ENCODE results near the gene NOS1. TPM values are rescaled to one million over a fixed set of nuclear protein-coding genes. Genes with fewer than 3 reads are reported as not detected.

The NOS1 gene
- total RNA-seq, 1 donor from 2014 or later, result 9.6 TPM

DNA sequence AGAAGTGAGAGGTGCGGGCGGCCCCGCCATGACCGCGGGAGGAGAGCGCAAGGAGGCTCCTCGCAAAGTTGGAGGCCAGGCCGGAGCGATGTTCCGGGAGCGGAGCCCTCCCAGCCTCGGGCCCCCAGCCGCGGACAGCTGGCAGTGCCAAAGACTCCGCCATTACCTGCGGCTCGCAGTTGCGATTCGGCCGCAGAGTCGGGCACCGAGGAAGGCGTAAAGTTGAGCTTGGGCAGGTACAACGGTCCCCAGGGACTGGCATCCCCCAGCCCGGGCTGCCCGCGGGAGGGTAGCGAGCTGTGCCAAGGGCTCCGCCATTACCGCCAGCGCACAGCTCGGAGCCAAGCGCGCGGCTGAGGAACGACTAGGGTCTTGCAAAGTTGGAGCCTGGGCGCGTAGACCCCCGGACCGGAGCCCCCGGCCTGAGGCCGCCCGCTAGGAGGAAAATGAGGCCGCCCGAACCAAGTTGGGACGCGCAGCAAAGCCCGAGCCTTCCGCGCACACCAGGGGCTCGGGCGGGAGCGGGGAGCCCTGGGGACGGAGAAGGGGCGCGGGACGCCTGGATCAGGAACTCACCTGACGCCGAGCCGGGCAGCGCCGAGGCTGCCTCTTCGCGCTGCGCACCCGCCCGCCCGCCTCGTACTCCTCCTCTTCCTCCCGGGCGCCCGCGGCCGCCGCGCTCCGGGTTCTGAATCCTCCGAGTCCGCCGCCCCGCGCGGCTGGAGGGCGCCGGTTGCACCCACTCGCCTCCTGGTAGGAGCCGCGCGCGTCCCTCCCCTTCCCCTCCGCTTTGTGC is 677 bp downstream of the NOS1 start:
- Histone ChIP-seq H3K36me3 (no peaks in the 10 kb centered on the region), H3K27me3 (no peaks in the 10 kb centered on the region), H3K9me3 (no peaks in the 10 kb centered on the region), H3K27ac (no peak overlapping the region), H3K4me1 (no peaks in the 10 kb centered on the region), H3K4me3 (peak overlapping the region; percentile 5 to 43)
- intact Hi-C loops (cut with DNase I), result no loop called here
- no peak for DNase-seq (ENCODE audit: extremely low spot score in 2 of 2)
- TF ChIP-seq POLR2A (IDR thresholded peaks at IDR 0.05) (no peak), POLR2AphosphoS5 (IDR thresholded peaks at IDR 0.05; ENCODE audit: insufficient read depth in 1 of 2, low read depth in 1 of 2) (no peak)
- TF ChIP-seq, protein P1, sequence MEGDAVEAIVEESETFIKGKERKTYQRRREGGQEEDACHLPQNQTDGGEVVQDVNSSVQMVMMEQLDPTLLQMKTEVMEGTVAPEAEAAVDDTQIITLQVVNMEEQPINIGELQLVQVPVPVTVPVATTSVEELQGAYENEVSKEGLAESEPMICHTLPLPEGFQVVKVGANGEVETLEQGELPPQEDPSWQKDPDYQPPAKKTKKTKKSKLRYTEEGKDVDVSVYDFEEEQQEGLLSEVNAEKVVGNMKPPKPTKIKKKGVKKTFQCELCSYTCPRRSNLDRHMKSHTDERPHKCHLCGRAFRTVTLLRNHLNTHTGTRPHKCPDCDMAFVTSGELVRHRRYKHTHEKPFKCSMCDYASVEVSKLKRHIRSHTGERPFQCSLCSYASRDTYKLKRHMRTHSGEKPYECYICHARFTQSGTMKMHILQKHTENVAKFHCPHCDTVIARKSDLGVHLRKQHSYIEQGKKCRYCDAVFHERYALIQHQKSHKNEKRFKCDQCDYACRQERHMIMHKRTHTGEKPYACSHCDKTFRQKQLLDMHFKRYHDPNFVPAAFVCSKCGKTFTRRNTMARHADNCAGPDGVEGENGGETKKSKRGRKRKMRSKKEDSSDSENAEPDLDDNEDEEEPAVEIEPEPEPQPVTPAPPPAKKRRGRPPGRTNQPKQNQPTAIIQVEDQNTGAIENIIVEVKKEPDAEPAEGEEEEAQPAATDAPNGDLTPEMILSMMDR (IDR thresholded peaks at IDR 0.05), result no peak

DNA sequence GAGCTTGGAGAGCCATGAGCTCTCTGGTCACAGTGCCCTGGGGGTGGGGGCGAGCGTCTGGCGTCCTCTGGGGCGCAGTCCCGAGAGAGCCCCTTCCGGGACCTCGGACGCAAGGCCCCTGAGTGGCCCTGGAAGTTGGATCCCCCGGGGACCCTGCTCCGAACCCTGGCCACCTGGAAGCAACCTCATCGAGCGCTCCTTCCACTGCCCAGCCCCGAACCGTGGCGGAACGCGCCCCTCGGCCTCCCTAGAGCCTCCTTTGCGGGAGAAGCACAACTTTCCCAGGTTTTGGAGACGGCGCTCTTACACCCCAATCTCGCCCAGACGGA is 1.2 kb downstream of the NOS1 start:
- Histone ChIP-seq H3K36me3 (no peaks in the 10 kb centered on the region), H3K9me3 (no peaks in the 10 kb centered on the region), H3K4me1 (no peaks in the 10 kb centered on the region), H3K4me3 (peak overlapping the region in 1 of 2 donors; percentile 43), H3K27ac (no peak overlapping the region), H3K27me3 (no peaks in the 10 kb centered on the region)
- no peak for DNase-seq (ENCODE audit: extremely low spot score in 2 of 2)
- intact Hi-C loops (cut with DNase I), result no loop called here
- TF ChIP-seq, protein P1 (IDR thresholded peaks at IDR 0.05), result no peak
- no peak for TF ChIP-seq POLR2A (IDR thresholded peaks at IDR 0.05)
- TF ChIP-seq POLR2AphosphoS5 (IDR thresholded peaks at IDR 0.05; ENCODE audit: insufficient read depth in 1 of 2, low read depth in 1 of 2), result no peak

DNA sequence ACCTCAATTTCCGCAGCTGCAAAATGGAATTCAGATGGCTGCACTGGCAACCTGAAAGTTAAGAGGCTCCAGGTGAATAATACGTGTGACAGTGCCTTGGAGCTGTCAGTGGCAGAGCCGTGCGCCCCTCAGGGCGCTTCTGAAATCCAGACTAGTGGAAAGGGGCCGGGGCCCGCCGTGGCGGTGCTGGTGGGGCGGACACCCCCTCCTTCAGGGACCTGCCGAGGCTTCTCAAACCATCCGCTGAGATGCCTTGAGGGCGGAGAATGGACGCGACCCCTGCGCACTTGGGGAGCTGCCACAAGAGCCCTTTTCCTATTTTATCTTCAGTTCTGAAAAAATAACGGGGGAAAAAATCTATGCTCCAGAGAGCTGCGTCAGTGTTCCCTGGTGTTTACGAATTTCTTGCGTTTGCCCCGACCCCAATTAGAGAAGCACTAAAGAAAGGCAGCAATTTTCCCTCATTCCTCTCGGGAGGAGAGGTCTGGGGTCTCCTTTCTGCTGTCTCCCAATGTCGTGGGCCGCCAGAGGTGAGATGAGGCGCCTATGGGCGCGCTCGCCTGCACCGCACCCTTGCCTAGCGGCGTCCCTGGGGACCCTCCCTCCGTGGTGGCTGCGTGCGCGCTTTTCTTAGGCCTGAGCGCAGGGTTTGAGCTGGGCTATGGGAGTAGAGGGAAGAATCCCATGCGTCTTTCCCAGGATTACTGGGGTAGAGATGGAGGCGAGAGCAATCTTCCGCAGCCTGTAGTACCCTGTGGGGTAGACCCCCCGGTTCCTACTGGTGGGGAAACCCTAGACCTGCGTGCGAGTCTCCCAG is 2.2 kb downstream of the NOS1 start:
- Histone ChIP-seq H3K4me1 (no peaks in the 10 kb centered on the region), H3K36me3 (no peaks in the 10 kb centered on the region), H3K9me3 (no peaks in the 10 kb centered on the region), H3K4me3 (no peak overlapping the region), H3K27ac (no peak overlapping the region), H3K27me3 (no peaks in the 10 kb centered on the region)
- intact Hi-C loops (cut with DNase I), result no loop called here
- TF ChIP-seq POLR2A (IDR thresholded peaks at IDR 0.05), result no peak
- TF ChIP-seq, protein P1 (IDR thresholded peaks at IDR 0.05), result no peak
- no peak for TF ChIP-seq POLR2AphosphoS5 (IDR thresholded peaks at IDR 0.05; ENCODE audit: insufficient read depth in 1 of 2, low read depth in 1 of 2)
- DNase-seq (ENCODE audit: extremely low spot score in 2 of 2), result no peak

DNA sequence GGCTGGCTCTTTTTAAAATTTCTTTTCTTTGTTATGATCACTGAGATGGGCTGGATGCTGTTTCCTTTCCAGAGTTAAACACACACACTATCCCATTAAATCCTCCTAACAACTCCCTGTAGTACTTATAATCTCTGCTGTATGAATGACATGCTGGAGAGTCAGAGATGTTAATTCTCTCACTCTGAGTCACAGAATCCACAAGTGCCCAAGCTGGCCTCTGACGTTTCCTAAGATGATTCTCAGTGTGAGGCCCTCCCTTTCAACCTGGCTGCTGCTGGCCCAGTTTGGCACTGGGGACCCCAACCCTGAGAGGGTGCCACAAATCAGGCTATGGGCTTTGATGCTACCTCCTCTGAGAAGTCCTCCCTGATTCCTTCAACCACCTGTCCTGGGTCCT is 5.4 kb downstream of the NOS1 start:
- no peak overlapping the region for H3K4me3 ChIP-seq
- DNase-seq (ENCODE audit: extremely low spot score in 2 of 2), result no peak
- H3K27me3 ChIP-seq, result no peaks in the 10 kb centered on the region
- H3K36me3 ChIP-seq, result no peaks in the 10 kb centered on the region
- intact Hi-C loops (cut with DNase I), result no loop called here
- H3K9me3 ChIP-seq, result no peaks in the 10 kb centered on the region
- H3K4me1 ChIP-seq, result peaks cover 4% of the 10 kb centered on the region
- no peak overlapping the region for H3K27ac ChIP-seq
- TF ChIP-seq, protein P1 (IDR thresholded peaks at IDR 0.05), result no peak
- TF ChIP-seq POLR2A (IDR thresholded peaks at IDR 0.05) (no peak), POLR2AphosphoS5 (IDR thresholded peaks at IDR 0.05; ENCODE audit: insufficient read depth in 1 of 2, low read depth in 1 of 2) (no peak)

DNA sequence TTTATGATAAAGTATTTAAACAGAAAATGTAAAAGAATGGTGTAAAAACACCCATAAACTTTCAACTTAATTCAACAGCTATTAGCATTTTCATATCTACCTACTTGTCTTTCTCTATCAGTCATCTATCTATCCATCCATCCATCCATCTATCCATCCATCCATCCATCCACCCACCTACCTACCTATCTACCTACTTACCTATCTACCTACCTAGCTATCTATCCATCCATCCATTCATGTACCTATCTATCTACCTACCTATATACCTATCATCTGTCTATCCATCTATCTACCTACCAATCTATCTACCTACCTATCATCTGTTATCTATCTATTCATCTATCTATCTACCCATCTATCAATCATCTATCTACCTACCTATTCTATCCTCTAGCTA is 8.5 kb downstream of the NOS1 start:
- TF ChIP-seq POLR2A (IDR thresholded peaks at IDR 0.05), result no peak
- TF ChIP-seq, protein P1 (IDR thresholded peaks at IDR 0.05), result no peak
- TF ChIP-seq POLR2AphosphoS5 (IDR thresholded peaks at IDR 0.05; ENCODE audit: insufficient read depth in 1 of 2, low read depth in 1 of 2), result no peak
- no peak for DNase-seq (ENCODE audit: extremely low spot score in 2 of 2)
- Histone ChIP-seq H3K9me3 (no peaks in the 10 kb centered on the region), H3K27ac (no peak overlapping the region), H3K36me3 (no peaks in the 10 kb centered on the region), H3K4me1 (peaks cover 9% of the 10 kb centered on the region), H3K27me3 (no peaks in the 10 kb centered on the region), H3K4me3 (no peak overlapping the region)
- intact Hi-C loops (cut with DNase I), result no loop called here
